H1 (cell line): Measurements from ENCODE around the gene COL27A1. TPM values are rescaled to one million over a fixed set of nuclear protein-coding genes. Genes with fewer than 3 reads are reported as not detected.

Experiments
- CTCF ChIA-PET: fragments of 300-600 bp; sonication (Branson Sonifier 250); formaldehyde crosslinking; loops from one replicate; lab custom pipeline; 2021; ENCODE audit not compliant: partially characterized antibody; lab: Charles Lee
- POLR2A ChIA-PET: fragments of 300-600 bp; sonication (Branson Sonifier 250); formaldehyde crosslinking; loops from one replicate; lab custom pipeline; 2021; ENCODE audit warnings: inconsistent platforms; ENCODE audit not compliant: partially characterized antibody; lab: Charles Lee
- DNase-seq, 2 experiments: peaks; one replicate each; pipeline versions ENCODE4 v3.0.0 to v3.0.0-alpha.2; 2010 to 2022; ENCODE audit warnings: low spot score in 2 of 2, low read depth in 1 of 2, mixed read lengths in 1 of 2
- FAIRE-seq: peaks from 2 replicates; lab custom pipeline; 2011; peaks lifted over from hg19 to GRCh38; lab: Jason Lieb, UNC
- H2AFZ ChIP-seq: 2 replicates; pipeline ENCODE4 v1.8.1; 2012; ENCODE audit warnings: low read length, inconsistent platforms
- H2AK5ac ChIP-seq: 2 replicates; pipeline ENCODE4 v1.6.1; 2013; ENCODE audit warnings: low read depth, low read length
- H2BK120ac ChIP-seq: replicated peaks from 2 replicates; pipeline ENCODE3; 2013; ENCODE audit warnings: low read depth, low read length, inconsistent platforms
- H2BK12ac ChIP-seq: 2 replicates; pipeline ENCODE4 v1.6.1; 2013; ENCODE audit warnings: low read depth, low read length
- H2BK15ac ChIP-seq: 2 replicates; pipeline ENCODE4 v1.6.1; 2013; ENCODE audit warnings: low read length
- H2BK20ac ChIP-seq: 2 replicates; pipeline ENCODE4 v1.6.1; 2013; ENCODE audit warnings: low read length
- H2BK5ac ChIP-seq: 2 replicates; pipeline ENCODE4 v1.6.1; 2013; ENCODE audit warnings: low read depth, low read length
- H3K14ac ChIP-seq: 2 replicates; pipeline ENCODE4 v1.6.1; 2013; ENCODE audit warnings: inconsistent platforms; ENCODE audit not compliant: insufficient read length
- H3K18ac ChIP-seq: 2 replicates; pipeline ENCODE4 v1.6.1; 2013; ENCODE audit warnings: low read length; ENCODE audit errors: extremely low read depth
- H3K23ac ChIP-seq: 2 replicates; pipeline ENCODE4 v1.6.1; 2013; ENCODE audit warnings: inconsistent platforms; ENCODE audit not compliant: insufficient read length
- H3K23me2 ChIP-seq: 2 replicates; pipeline ENCODE4 v1.6.1; 2013; ENCODE audit warnings: low read depth, low read length
- H3K27ac ChIP-seq: 2 replicates; pipeline ENCODE4 v1.6.1; 2011; ENCODE audit warnings: low read depth, low read length, inconsistent platforms
- H3K27me3 ChIP-seq, 4 experiments: replicated peaks in 1 of 4; 1 replicate in 1 of 4; 2 replicates in 3 of 4; pipeline versions ENCODE4 v1.6.1 to v1.8.1; 2011 to 2013; ENCODE audit warnings: low read length in 3 of 4, mild to moderate bottlenecking in 3 of 4, inconsistent platforms in 2 of 4, mixed read lengths in 2 of 4, moderate library complexity in 1 of 4; ENCODE audit not compliant: control insufficient read depth in 3 of 4, insufficient read depth in 3 of 4; ENCODE audit errors: extremely low read depth in 1 of 4
- H3K36me3 ChIP-seq, 4 experiments: 2 replicates each; pipeline versions ENCODE4 v1.6.1 to v1.8.1; 2011 to 2013; ENCODE audit warnings: mild to moderate bottlenecking in 4 of 4, low read length in 3 of 4, moderate library complexity in 2 of 4, control low read depth in 1 of 4, inconsistent platforms in 1 of 4; ENCODE audit not compliant: insufficient read depth in 4 of 4, control insufficient read depth in 2 of 4
- H3K4ac ChIP-seq: replicated peaks from 2 replicates; pipeline ENCODE3; 2013; ENCODE audit warnings: low read length, low read depth, mixed read lengths, inconsistent platforms; ENCODE audit not compliant: insufficient read length
- H3K4me1 ChIP-seq, 4 experiments: replicated peaks in 1 of 4; 1 replicate in 1 of 4; 2 replicates in 3 of 4; pipeline versions ENCODE4 v1.6.1 to v1.8.1; 2011 to 2013; ENCODE audit warnings: low read length in 3 of 4, inconsistent platforms in 2 of 4, mixed read lengths in 1 of 4; ENCODE audit not compliant: insufficient read depth in 4 of 4, control insufficient read depth in 3 of 4
- H3K4me2 ChIP-seq, 2 experiments: 2 replicates each; pipeline versions ENCODE4 v1.6.1 to v1.8.1; 2011 to 2013; ENCODE audit warnings: low read depth in 2 of 2, low read length in 2 of 2, control low read depth in 1 of 2, inconsistent platforms in 1 of 2, mild to moderate bottlenecking in 1 of 2; ENCODE audit not compliant: insufficient read depth in 1 of 2
- H3K4me3 ChIP-seq, 4 experiments: fragments of 200-600, 300-600 bp in 1 of 4; sonication (generic), shearing (Covaris generic), sonication (Bioruptor Twin) in 1 of 4; 2 replicates each; pipeline versions ENCODE4 v1.5.1 to v1.8.1; 2011 to 2016; ENCODE audit warnings: low read length in 4 of 4, low read depth in 3 of 4, control low read depth in 2 of 4, inconsistent platforms in 2 of 4, mild to moderate bottlenecking in 2 of 4, mixed read lengths in 1 of 4, moderate library complexity in 1 of 4; ENCODE audit not compliant: insufficient read depth in 2 of 4; ENCODE audit errors: extremely low read depth in 1 of 4
- H3K56ac ChIP-seq: replicated peaks from 2 replicates; pipeline ENCODE3; 2013; ENCODE audit warnings: low read depth, mild to moderate bottlenecking, mixed read lengths, low read length, inconsistent platforms; ENCODE audit not compliant: insufficient read length
- H3K79me1 ChIP-seq: 2 replicates; pipeline ENCODE4 v1.6.1; 2013; ENCODE audit warnings: low read depth, low read length, control low read depth
- H3K79me2 ChIP-seq, 2 experiments: 2 replicates each; pipeline versions ENCODE4 v1.6.1 to v1.8.1; 2012 to 2013; ENCODE audit warnings: low read length in 2 of 2, mild to moderate bottlenecking in 2 of 2, inconsistent platforms in 1 of 2; ENCODE audit not compliant: insufficient read depth in 2 of 2, control insufficient read depth in 1 of 2
- H3K9ac ChIP-seq, 4 experiments: replicated peaks in 1 of 4; 1 replicate in 1 of 4; 2 replicates in 3 of 4; pipeline versions ENCODE4 v1.6.1 to v1.8.1; 2011 to 2013; ENCODE audit warnings: low read depth in 3 of 4, low read length in 3 of 4, control low read depth in 2 of 4, mild to moderate bottlenecking in 2 of 4, moderate library complexity in 2 of 4, inconsistent platforms in 1 of 4; ENCODE audit errors: extremely low read depth in 1 of 4
- H3K9me3 ChIP-seq, 2 experiments: 2 replicates each; pipeline versions ENCODE4 v1.6.1 to v1.8.1; 2012 to 2013; ENCODE audit warnings: mild to moderate bottlenecking in 2 of 2, moderate library complexity in 2 of 2, control low read depth in 1 of 2, inconsistent platforms in 1 of 2, low read depth in 1 of 2, low read length in 1 of 2, mixed read lengths in 1 of 2; ENCODE audit not compliant: insufficient read depth in 2 of 2
- H4K20me1 ChIP-seq, 2 experiments: replicated peaks in 1 of 2; 2 replicates each; pipeline versions ENCODE3 to v1.8.1; 2011 to 2013; ENCODE audit warnings: inconsistent platforms in 2 of 2, low read length in 2 of 2, mild to moderate bottlenecking in 1 of 2; ENCODE audit not compliant: insufficient read depth in 2 of 2, control insufficient read depth in 1 of 2
- H4K5ac ChIP-seq: 2 replicates; pipeline ENCODE4 v1.6.1; 2013; ENCODE audit warnings: low read length, low read depth, mixed read lengths, inconsistent platforms; ENCODE audit not compliant: insufficient read length
- H4K8ac ChIP-seq: 2 replicates; pipeline ENCODE4 v1.8.0; 2013; ENCODE audit warnings: mild to moderate bottlenecking, moderate library complexity, low read length, inconsistent platforms; ENCODE audit not compliant: insufficient read depth; ENCODE audit errors: extremely low read depth
- H4K91ac ChIP-seq: replicated peaks from 2 replicates; pipeline ENCODE3; 2013; ENCODE audit warnings: low read length, mixed read lengths, inconsistent platforms; ENCODE audit not compliant: insufficient read length
- CHD2 ChIP-seq: IDR thresholded peaks from 2 replicates; pipeline ENCODE4 v1.6.1; 2012; ENCODE audit warnings: low read length, improper control_type of control experiment
- WGBS, 2 experiments: shearing (Covaris generic) in 1 of 2; methylation state at CpG; one replicate each; pipeline versions ENCODE4 v1.1.6 to v1.1.7; 2013 to 2015; ENCODE audit warnings: low lambda C conversion rate in 2 of 2, mixed read lengths in 2 of 2, inconsistent platforms in 1 of 2, low coverage in 1 of 2, missing lambda C conversion rate in 1 of 2; ENCODE audit not compliant: insufficient replicate concordance in 2 of 2, insufficient coverage in 1 of 2, insufficient read length in 1 of 2; ENCODE audit errors: extremely low coverage in 1 of 2, missing lambda C conversion rate in 1 of 2; 5-methylcytosine and 5-hydroxymethylcytosine counted together
- polyA plus RNA-seq, 7 experiments: library from polyadenylated mRNA; depleted of rRNA in 3 of 7; stranded (reverse) in 5 of 7; unstranded in 2 of 7; fragments of >200 nt in 5 of 7; fragments of 200-250 nt in 2 of 7; gene quantifications; 1 replicate in 5 of 7; 2 replicates in 1 of 7; 4 replicates in 1 of 7; pipeline versions ENCODE4 v1.2.1 to v1.2.3, GENCODE V29; 2011 to 2013; ENCODE audit warnings: missing spikeins in 2 of 7, mixed read lengths in 2 of 7
- total RNA-seq: library from RNA; stranded (reverse); fragmentation: NEBNext Ultra II Directional; extraction: Animal tissue kit (Norgen Biotek cat#: 25700); gene quantifications from 2 replicates; pipeline ENCODE4 v1.2.1, GENCODE V29; 2021

Gene COL27A1
- total and polyA plus RNA-seq, 2 of the 8 experiments (the other 6 are each of a cell fraction or from before 2014, with no cell fraction given) = 15.1 to 22.8 TPM

DNA sequence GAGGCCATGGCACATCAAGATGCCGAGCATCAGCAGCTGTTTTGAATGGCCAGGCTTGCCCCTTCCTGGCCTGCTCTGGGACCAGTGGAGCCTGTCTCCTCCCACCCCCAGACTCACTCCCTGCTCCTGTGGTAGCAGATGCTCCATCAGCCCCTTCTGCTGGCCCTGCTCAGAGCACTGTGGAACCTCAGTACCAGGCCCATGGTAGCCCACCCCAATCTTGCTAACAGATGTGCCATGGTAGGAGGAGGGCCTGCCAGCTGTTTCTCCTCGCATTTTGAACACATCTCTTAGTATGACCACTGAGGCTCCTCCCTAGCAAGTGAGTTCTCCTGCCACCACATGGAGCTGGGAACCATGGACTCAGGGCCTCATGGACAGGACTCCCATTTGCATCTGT is 29.5 kb downstream of the COL27A1 start:
- Histone ChIP-seq H4K5ac (no peak overlapping the region), H3K23me2 (0 out of 2 replicates have a peak, but pooled peaks cover 2% of the 10 kb centered on the region), H3K4me3 (no peak overlapping the region), H2BK12ac (no peak overlapping the region), H3K56ac (no peak overlapping the region), H3K9ac (no peak overlapping the region), H4K91ac (no peak overlapping the region), H2BK15ac (no peak overlapping the region), H4K20me1 (no peaks in the 10 kb centered on the region), H2AFZ (no peak overlapping the region), H2BK20ac (no peak overlapping the region), H3K14ac (no peak overlapping the region), H3K79me2 (no peaks in the 10 kb centered on the region), H3K36me3 (no peaks in the 10 kb centered on the region; a peak in 1 of 8 replicates), H2BK5ac (no peak overlapping the region), H2AK5ac (no peak overlapping the region), H3K18ac (no peak overlapping the region), H3K9me3 (peaks cover 0 to 2% of the 10 kb centered on the region in 2 experiments; a peak in 1 of 4 replicates), H3K4me2 (no peak overlapping the region), H2BK120ac (no peak overlapping the region), H3K4me1 (no peaks in the 10 kb centered on the region), H3K23ac (no peak overlapping the region), H4K8ac (no peak overlapping the region), H3K4ac (no peak overlapping the region), H3K79me1 (no peaks in the 10 kb centered on the region), H3K27ac (no peak overlapping the region), H3K27me3 (no peaks in the 10 kb centered on the region)
- no peak for TF ChIP-seq CHD2
- 100% methylated on average over 2 of the region's 2 CpGs; no CpG with 5 or more reads in 1 of the 2 experiments for WGBS, 2 experiments
- DNase-seq (no peak), FAIRE-seq (no peak)
- ChIA-PET POLR2A (no interaction called here), CTCF (interaction anchor here (1.0 to 2.3 kb wide), 4 partner anchors 12 to 95 kb away, joined by 3 to 6 read pairs (median 5); no protein-coding TSS in a partner anchor)
